NCI-H524 (cell line): ENCODE results near the gene ATR.
"Not testable (repeated sequence)": the region's sequence is repeated elsewhere in the genome, so short reads cannot be mapped to it uniquely, and the experiment has no call there.

Source experiments
- DNase-seq, 2 experiments: peaks; one replicate each; lab custom pipeline; 2025; lab: John Stamatoyannopoulos, UW

Gene ATR

GRCh38 chr3:142578329-142579223 is at the start of gene ATR:
Gene ATR, minus strand, starts transcription at chr3:142578733. Its CDS starts 29 bp downstream, at chr3:142578704.
- DNase-seq = peak; percentile 95 to 97

GRCh38 chr3:142626971-142627370 is 48.4 kb upstream of the ATR start:
- no peak for DNase-seq

DNA sequence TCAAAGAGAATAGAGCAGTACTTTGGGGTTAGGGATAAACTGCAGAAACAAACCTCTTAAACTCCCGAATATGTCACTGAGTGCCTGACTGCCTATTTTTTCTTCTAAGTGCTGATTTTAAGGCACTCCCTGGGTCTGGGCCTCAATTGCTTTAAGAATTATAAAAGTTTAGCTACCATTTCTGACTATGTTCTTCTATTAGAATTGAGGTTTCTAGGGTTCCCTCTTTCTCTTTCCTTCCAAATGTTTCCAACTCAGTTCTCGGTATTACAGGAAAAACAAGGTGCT is 46.6 kb upstream of the ATR start:
- no peak for DNase-seq

GRCh38 chr3:142624341-142625152 is 46.0 kb upstream of the ATR start:
- DNase-seq = no peak

DNA sequence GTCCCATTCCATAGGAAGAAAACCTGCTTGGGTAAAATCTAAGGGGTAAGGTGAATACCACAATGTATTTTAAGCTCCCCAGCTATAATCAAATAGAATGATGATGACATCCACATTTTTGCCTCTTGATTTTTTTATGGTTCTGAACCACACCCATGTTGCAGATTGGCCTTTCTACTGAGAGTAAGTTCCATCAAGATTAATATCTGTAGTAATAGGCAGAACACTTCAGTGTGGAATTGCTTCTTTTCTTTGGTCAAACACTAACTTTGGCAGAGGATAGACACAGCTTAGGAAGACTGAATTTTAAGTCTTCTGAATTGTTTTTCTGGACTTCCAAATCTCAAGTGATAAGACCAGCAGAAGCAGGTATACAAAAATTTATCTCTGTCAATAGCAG is 44.7 kb upstream of the ATR start:
- DNase-seq = no peak

GRCh38 chr3:142622405-142622804 is 43.9 kb upstream of the ATR start:
- no peak for DNase-seq

DNA sequence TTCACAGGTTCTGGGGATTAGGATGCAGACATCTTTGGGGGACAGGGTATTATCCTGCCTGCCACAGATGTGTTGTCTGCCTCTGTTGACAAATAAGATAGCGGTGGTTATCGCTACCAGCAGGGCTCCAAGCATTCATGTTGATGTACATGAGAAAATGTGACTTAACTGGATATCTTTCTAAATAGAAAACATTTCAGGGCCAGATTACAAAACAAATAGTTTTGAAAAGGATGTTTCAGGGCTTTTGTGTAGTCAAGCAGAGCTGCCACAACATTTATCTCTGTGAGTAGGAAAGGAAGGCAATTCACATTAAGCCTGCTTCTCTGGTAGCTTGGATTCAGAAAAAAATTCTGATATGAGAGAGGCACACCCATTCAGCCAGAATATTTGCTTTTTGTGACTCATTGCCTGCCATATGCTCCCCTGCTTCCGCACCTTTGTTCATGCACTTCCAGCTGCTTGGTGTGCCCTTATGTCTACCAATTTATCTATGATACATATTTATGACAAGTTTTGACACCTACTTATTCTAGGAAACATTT is 40.5 kb upstream of the ATR start:
- DNase-seq = peak; percentile 12 to 75

- DNase-seq = no peak
Observed at GRCh38 chr3:142615171-142615570, 36.6 kb upstream of the ATR start.

DNA sequence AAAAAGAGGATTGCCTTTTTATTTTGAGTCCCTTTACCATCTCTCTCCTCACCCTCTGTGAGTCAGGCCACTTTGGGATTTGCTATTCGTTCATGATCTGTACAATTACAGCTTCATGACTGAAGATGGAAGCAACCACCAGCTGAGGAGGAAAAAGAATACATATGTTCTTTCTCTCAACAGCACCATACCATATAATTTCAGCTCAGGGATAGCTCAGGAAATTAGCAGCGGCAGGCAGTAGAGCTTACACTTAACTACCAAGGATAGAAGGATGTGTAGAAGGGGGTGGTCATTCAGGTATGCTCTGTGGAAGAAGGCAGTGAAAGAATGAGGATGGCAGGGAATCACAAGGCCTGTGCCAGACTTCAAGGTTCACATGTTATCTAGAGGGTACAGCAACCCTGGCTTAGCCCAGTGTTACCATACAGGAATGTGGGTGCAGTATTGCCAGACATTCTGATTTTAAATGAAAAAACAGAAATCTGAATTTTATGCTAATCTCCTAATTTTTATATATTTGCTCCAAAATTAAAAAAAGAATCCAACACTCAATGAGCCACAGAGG is 35.6 kb upstream of the ATR start:
- no peak for DNase-seq

- DNase-seq = no peak
Observed at GRCh38 chr3:142613491-142613890, 35.0 kb upstream of the ATR start.

DNA sequence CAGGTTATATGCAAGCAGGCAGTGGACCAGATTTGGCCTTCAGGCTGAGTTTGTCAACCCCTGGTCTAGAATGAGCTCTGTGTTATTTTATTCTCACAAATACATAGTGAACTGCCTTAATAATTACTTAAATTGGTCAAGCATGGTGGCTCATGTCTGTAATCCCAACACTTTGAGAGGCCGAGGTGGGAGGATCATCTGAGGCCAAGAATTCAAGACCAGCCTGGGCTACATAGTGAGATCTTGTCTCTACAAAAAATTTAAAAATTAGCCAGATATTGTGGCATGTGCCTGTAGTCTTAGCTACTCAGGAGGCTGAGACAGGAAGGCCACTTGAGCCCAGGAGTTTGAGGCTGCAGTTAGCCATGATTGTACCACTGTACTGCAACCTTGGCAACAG is 32.7 kb upstream of the ATR start:
- DNase-seq = no peak

DNA sequence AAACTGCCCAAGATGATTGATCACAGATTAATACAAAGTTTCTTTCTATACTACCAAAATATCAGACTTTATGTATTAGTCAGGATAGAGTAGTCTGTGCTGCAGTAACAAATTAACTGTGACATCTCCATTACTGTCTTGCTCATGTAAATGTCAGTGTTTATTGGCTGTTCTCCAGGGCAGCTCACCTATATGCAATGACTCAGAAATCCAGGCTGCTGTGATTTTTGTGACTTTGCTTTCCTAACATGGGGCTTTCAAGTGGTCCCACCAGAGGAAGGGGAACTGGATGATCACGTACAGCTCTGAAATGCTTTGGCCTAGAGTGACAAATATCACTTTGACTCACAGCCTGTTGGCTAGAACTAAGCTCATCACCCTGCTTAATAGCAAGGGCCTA is 30.6 kb upstream of the ATR start:
- DNase-seq = no peak

GRCh38 chr3:142608631-142609030 is 30.1 kb upstream of the ATR start:
- DNase-seq = no peak

- no peak for DNase-seq
Observed at GRCh38 chr3:142604940-142605339, 26.4 kb upstream of the ATR start.

- DNase-seq = not testable (repeated sequence)
Observed at GRCh38 chr3:142603386-142603705, 24.8 kb upstream of the ATR start.

DNA sequence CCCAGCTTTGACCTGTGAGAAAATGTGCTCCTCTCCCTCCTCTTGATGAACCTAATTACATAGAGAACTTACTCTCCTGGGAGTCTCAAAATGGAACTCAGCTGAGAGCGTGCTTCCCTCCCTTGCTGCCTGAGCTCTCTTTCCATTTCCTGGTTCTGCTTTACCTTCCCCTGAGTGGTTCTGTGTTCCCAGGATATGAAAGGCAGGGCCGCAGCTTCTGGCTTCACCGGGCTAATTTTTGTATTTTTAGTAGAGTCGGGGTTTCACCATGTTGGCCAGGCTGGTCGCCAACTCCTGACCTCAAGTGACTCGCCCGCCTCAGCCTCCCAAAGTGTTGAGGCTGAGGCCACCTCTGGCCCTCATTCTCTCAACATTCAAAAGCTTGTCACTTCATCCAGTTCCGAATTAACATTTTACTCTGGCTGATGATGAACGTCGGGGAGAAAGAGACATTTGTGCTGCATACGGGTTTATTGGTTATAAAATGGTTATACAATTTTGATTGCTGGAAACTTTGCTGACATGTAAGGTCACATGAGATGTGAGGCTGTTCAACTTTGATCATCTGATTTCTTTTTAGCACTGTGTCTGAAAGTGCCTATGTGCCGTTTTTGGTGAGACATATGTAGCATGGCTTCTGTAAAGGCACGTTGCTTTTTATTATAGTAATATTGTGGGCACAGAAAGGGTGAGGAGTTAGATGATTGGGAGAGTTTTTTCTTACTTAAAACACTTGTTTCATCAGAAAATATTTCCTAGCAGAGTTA is 24.3 kb upstream of the ATR start:
- DNase-seq = no peak

DNA sequence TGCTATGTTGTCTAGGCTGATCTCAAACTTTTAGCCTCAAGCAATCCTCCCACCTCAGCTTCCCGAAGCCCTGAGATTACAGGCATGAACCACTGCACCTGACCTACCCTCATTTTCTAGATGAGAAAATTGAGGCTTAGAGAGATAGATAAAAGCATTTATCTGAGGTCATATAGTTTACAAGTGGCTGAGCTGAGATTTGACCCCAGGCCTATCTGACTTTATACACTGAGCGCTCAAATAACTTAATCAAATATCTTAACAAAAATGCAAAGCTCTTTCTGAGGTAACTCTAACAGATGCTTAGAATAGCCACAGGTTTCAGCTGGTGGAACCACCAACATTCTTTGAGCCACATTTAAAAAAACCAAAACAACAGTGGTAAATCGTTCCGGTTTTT is 23.2 kb upstream of the ATR start:
- DNase-seq = no peak

DNA sequence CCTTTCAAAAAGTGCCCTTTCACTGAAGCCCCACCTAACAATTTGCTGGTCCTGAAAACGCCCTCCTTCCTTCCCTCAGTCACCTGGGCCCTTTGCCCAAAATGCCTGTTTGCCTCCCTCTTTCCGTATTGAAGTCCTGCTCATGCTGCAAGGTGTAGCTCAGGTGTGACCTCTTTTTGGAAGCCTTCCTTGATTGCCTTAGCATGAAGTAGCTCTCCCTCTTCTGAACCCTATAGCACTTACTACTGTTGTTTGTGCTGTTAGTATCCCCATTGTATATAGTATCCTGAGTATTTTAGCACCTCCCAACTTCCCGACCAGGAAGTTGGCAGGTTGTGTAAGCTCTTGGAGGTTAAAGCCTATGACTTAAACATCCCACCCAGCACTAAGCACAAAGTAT is 19.4 kb upstream of the ATR start:
- no peak for DNase-seq

- peak; percentile 49 to 71 for DNase-seq
Observed at GRCh38 chr3:142596726-142597088, 18.2 kb upstream of the ATR start.

DNA sequence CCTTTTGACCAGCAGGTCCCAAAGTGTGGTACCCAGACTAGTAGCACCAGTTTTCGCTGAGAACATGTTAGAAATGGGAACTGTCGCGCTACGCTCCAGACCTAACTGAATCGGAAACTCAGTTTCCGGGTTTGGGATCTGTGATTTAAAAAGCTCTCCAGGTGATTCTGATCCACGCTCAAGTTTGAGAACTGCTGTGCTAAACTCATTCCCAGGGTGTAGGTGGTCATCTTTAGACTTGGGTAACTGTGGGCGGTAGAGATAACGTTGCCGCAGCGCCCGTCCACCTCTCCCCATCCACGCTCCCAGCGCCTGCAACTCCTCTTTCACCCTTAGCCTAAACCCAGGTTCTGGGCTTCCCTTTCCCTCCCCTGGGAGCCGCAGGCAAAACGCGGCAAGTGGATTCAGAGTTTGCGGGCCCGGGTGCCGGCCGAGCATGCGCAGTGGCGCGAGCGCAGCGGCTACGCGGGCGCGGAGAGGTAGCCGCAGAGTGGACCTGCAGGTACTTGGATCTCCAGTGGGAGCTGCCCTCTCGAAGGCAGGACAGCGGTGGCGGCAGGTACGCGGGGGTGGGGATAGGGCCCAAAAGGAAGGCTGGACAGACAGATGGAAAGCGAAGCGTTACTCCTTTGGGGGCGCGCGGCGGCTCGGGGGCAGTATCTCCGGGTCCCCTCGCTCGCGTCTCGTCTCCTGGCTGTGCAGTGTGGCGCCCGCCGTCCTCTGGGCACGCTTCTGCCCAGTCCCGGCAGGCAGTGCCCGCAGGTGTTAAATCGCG is 17.6 kb upstream of the ATR start, which contains the start of gene PLS1:
TSS of gene PLS1 (plus strand) at position 443 of the 775 bp plus-strand sequence. CDS start 67,845 bp downstream, outside the sequence.
- peak; percentile 97 for DNase-seq

DNA sequence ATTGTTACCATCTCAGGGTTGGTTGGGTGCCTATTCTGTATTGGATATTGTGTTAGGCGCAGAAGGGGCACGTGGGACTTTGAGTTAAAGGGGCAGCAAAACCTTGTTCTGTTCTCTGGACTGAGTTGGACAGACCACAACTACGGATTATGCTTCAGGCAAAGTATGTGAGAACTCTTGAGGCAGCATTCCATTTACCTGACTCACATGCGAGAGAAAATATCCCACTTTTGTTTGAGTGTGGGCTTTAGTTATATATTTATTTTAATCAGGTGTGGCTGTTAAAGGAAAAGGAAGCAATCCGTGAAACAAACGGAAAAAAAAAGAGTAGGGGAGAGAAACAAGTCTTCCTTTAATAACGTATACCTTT is 17.0 kb upstream of the ATR start:
- DNase-seq = peak in 1 of 2 experiments; percentile 53
